Activated T-cell treated with anti-CD3 and anti-CD28 coated beads, Interleukin-2, amount 50 U/mL, for 72 hours (primary cell): Measurements from ENCODE around the gene SEMA3E. TPM values are rescaled to one million over a fixed set of nuclear protein-coding genes. Genes with fewer than 3 reads are reported as not detected.
"Not testable (repeated sequence)": the region's sequence is repeated elsewhere in the genome, so short reads cannot be mapped to it uniquely, and the experiment has no call there.

Source experiments
- ATAC-seq, 2 donors: fragments of 150-1000 bp; cut with Tn5 transposase; replicated peaks in 1 of 2; 2 replicates each; pipeline ENCODE4 v1.10.0; 2021; ENCODE audit warnings: moderate library complexity in 2 of 2, mild to moderate bottlenecking in 1 of 2
- DNase-seq, 2 donors: peaks; one replicate each; pipeline ENCODE4 v3.0.0; 2021 to 2022; ENCODE audit warnings: mixed read lengths in 1 of 2
- H3K27ac Mint-ChIP-seq: one replicate; pipeline ENCODE4 v1.8.0; 2022; ENCODE audit warnings: mild to moderate bottlenecking, moderate library complexity, mixed read lengths
- H3K27me3 Mint-ChIP-seq: one replicate; pipeline ENCODE4 v1.8.0; 2022; ENCODE audit warnings: low read depth, mixed read lengths
- H3K36me3 Mint-ChIP-seq, 2 donors: one replicate each; pipeline ENCODE4 v1.8.0; 2022; ENCODE audit warnings: mixed read lengths in 2 of 2, mild to moderate bottlenecking in 1 of 2; ENCODE audit not compliant: insufficient read depth in 2 of 2
- H3K4me1 Mint-ChIP-seq: one replicate; pipeline ENCODE4 v1.8.0; 2022; ENCODE audit warnings: low read depth, mixed read lengths
- H3K4me3 Mint-ChIP-seq, 2 donors: one replicate each; pipeline ENCODE4 v1.8.0; 2022; ENCODE audit warnings: mild to moderate bottlenecking in 2 of 2, mixed read lengths in 2 of 2, moderate library complexity in 2 of 2
- H3K9me3 Mint-ChIP-seq, 2 donors: one replicate each; pipeline ENCODE4 v1.8.0; 2022; ENCODE audit warnings: mixed read lengths in 2 of 2
- total RNA-seq, 2 donors: library from RNA; stranded (reverse); gene quantifications; one replicate each; pipeline ENCODE4 v1.2.3, GENCODE V29; 2022

Gene SEMA3E
- total RNA-seq, 2 donors from 2014 or later: not detected

DNA sequence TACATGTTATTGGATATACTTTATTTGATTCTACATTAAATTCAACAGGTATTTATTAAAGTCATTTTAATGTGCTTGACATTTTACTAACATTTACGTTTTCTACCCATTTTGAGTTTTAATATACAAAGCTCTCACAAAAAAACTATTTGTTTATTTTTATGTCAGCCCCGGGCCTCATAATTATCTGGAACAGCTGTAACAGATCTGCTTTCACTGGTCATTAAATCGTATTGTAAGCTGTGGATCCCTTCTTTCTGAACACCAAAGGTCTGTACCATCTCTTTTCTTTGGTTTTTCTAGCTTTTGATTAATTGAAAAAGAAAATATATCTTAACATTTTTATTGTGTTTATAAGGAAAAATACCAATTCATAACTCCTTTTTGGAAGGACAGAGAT lies 73.5 kb downstream of the SEMA3E start:
- H3K4me1 Mint-ChIP-seq: no peaks in the 10 kb centered on the region
- no peak for DNase-seq
- H3K4me3 Mint-ChIP-seq: no peak overlapping the region
- H3K27me3 Mint-ChIP-seq: no peaks in the 10 kb centered on the region
- no peaks in the 10 kb centered on the region for H3K36me3 Mint-ChIP-seq
- peaks cover 4% of the 10 kb centered on the region in 2 donors for H3K9me3 Mint-ChIP-seq
- no peak for ATAC-seq
- H3K27ac Mint-ChIP-seq: no peak overlapping the region

DNA sequence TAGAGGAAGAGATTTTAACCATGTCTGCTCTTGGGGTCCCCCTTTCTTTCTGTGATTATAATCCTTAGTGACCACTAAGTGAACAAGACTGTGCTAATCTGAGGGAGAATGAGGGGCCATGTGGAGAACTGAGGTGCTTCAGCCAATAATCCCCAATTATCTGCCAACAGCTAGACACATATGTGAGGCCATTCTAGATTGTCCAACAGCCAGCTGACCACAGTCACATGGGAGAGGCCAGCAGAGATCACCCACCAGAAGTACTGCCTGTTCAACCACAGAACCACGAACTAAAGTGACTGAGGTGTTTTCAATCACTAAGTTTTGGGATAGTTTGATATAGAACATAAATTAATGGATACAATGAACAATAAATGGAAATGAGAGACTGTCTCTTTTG lies 74.3 kb downstream of the SEMA3E start:
- Mint-ChIP-seq H3K27ac (no peak overlapping the region), H3K4me3 (no peak overlapping the region)

DNA sequence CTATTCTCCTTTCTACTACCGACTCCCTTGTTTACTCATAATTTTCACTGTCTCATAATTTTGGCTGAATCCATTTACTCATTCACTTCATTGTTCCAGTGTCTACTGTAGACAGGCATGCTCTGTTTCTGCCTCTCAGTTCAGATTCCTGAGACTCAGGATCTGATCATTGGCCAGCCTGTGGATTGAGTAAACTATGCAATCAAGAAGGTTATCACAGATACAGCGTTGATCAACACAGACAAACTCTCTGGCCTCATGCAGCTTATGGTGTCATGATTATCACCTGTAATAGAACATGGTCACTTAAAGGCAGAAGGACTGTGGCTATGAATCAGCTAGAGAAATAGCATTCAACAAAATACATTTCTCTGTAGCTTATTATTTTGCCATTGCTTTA lies 86.0 kb downstream of the SEMA3E start:
- Mint-ChIP-seq H3K4me1 (no peaks in the 10 kb centered on the region), H3K36me3 (no peaks in the 10 kb centered on the region), H3K9me3 (peaks cover 2 to 11% of the 10 kb centered on the region in 2 donors), H3K27ac (no peak overlapping the region), H3K27me3 (no peaks in the 10 kb centered on the region), H3K4me3 (no peak overlapping the region)
- DNase-seq: no peak
- ATAC-seq: no peak

More for the DNA sequence above, 74.3 kb downstream of the SEMA3E start:
- Mint-ChIP-seq H3K9me3 (peaks cover 2 to 4% of the 10 kb centered on the region in 2 donors), H3K4me1 (no peaks in the 10 kb centered on the region), H3K36me3 (no peaks in the 10 kb centered on the region), H3K27me3 (no peaks in the 10 kb centered on the region)
- ATAC-seq (no peak), DNase-seq (no peak)

DNA sequence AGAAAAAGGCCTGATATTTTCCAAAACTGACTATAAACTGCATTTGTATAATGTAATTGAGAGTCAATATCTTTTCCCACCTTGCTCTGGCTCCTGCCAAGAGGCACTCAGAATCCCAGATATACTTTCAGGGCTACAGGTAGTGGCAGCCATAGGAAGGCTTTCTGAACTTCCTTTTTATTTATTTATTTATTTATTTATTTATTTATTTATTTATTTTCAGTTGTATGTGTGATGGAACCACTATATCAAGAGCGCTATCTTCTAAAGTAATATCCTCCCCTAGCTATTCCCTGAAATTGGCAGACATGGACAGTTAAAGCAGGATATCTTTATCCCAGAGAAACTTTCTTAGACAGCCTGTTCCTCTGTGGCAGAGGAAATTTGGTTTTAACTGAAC lies 86.7 kb downstream of the SEMA3E start:
- peaks cover 2 to 11% of the 10 kb centered on the region in 2 donors for H3K9me3 Mint-ChIP-seq
- no peaks in the 10 kb centered on the region for H3K4me1 Mint-ChIP-seq
- H3K4me3 Mint-ChIP-seq: no peak overlapping the region
- H3K27me3 Mint-ChIP-seq: no peaks in the 10 kb centered on the region
- no peak for DNase-seq
- no peak for ATAC-seq
- H3K36me3 Mint-ChIP-seq: no peaks in the 10 kb centered on the region
- no peak overlapping the region for H3K27ac Mint-ChIP-seq

DNA sequence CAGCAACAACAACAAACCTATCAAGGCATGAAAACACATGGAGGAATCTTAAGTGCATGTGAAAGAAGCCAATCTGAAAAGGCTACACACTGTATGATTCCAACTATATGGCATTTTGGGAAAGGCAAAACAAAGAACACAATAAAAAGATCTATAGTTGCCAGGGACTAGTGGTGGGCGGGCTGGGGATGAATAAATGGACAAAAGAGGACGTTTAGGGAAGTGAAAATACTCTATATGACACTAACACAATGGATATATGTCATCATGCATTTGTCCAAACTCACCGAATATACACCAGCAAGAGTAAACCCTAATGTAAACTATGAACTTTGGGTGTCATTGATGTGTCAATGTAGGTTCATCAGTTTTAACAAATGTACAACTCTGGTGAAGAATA lies 89.1 kb downstream of the SEMA3E start:
- ATAC-seq (no peak), DNase-seq (no peak)
- peaks cover 2 to 4% of the 10 kb centered on the region in 2 donors for H3K9me3 Mint-ChIP-seq
- H3K4me1 Mint-ChIP-seq: no peaks in the 10 kb centered on the region
- H3K27ac Mint-ChIP-seq: no peak overlapping the region
- H3K36me3 Mint-ChIP-seq: no peaks in the 10 kb centered on the region
- no peak overlapping the region for H3K4me3 Mint-ChIP-seq
- H3K27me3 Mint-ChIP-seq: no peaks in the 10 kb centered on the region

DNA sequence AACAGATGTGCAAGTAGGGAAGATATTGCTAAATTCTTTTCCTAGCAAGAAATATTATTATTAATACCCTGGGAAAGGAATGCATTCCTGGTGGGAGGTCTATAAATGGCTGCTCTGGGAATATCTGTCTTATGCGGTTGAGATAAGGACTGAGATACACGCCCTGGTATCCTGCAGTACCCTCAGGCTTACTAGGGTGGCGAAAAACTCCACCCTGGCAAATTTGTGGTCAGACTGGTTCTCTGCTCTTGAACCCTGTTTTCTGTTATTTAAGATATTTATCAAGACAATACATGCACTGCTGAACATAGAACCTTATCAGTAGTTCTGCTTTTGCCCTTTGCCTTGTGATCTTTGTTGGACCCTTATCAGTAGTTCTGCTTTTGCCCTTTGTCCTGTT lies 96.4 kb downstream of the SEMA3E start:
- H3K27me3 Mint-ChIP-seq, H3K27ac Mint-ChIP-seq, H3K36me3 Mint-ChIP-seq, DNase-seq, H3K9me3 Mint-ChIP-seq, H3K4me3 Mint-ChIP-seq, H3K4me1 Mint-ChIP-seq, ATAC-seq: not testable (repeated sequence)

DNA sequence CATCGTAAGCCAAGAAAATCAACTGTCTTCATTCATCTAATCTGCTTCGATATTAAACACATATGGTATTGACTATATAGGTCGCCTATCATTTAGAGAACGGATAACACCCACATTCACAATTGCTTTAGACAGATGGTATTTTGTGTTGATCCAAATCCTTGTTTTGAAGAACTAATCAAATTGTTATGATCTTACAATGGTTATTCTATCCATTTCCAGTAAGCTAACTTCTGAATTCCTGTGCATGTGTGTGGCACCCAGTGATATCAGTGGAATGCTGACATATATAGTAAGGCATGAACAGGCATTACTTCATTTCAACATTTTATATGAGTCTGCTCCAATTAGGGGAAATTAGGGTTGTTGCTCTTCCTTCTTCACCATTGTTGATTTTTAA lies 98.8 kb downstream of the SEMA3E start:
- DNase-seq (no peak), ATAC-seq (no peak)
- Mint-ChIP-seq H3K4me1 (no peaks in the 10 kb centered on the region), H3K27ac (no peak overlapping the region), H3K27me3 (no peaks in the 10 kb centered on the region), H3K9me3 (peaks cover 8 to 9% of the 10 kb centered on the region in 2 donors), H3K36me3 (no peaks in the 10 kb centered on the region), H3K4me3 (no peak overlapping the region)

DNA sequence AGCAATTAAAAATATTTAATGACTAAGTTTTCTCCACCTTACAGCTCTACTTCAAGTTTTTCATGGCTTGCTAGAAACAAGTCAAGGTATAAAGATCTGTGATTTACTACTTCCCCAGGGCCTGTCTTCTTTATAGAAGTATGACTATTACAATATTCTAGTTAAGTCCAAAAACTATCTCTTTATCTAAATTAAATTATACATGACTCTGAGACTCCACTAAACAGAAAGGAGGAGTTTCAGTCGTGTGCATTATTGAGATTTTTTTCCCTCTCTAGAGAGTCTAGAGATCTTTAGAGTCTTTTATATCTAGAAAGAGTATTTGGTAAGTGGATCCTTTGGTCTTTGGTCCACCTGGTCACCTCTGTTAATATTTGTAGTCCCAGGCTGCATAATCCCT lies 100.7 kb downstream of the SEMA3E start:
- Mint-ChIP-seq H3K27ac (no peak overlapping the region), H3K4me3 (no peak overlapping the region), H3K36me3 (no peaks in the 10 kb centered on the region), H3K9me3 (peaks cover 7 to 8% of the 10 kb centered on the region in 2 donors), H3K4me1 (no peaks in the 10 kb centered on the region), H3K27me3 (no peaks in the 10 kb centered on the region)
- ATAC-seq (no peak), DNase-seq (no peak)

DNA sequence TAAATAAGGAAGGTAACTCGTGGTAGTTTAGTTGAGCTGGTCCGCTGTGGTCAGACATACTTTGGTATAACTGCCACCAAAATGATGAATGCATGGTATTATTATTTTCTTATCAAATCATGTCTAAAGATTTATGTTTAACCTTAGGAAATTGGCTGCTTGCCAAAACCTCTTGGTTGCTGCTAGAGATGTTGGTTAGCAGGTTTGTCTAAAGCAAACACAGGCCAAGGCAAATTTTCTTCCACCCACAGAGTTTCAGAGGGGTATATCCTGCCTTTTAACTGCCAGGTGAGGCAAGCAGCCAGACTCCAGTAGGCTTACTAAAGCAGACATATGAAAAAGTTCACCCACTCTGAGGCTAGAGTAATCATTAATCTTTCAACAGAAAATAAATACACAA lies 101.4 kb downstream of the SEMA3E start:
- H3K9me3 Mint-ChIP-seq: peaks cover 2 to 3% of the 10 kb centered on the region in 2 donors
- H3K36me3 Mint-ChIP-seq: no peaks in the 10 kb centered on the region
- no peak overlapping the region for H3K27ac Mint-ChIP-seq
- no peaks in the 10 kb centered on the region for H3K4me1 Mint-ChIP-seq
- H3K4me3 Mint-ChIP-seq: no peak overlapping the region
- no peak for ATAC-seq
- H3K27me3 Mint-ChIP-seq: no peaks in the 10 kb centered on the region
- DNase-seq: no peak

DNA sequence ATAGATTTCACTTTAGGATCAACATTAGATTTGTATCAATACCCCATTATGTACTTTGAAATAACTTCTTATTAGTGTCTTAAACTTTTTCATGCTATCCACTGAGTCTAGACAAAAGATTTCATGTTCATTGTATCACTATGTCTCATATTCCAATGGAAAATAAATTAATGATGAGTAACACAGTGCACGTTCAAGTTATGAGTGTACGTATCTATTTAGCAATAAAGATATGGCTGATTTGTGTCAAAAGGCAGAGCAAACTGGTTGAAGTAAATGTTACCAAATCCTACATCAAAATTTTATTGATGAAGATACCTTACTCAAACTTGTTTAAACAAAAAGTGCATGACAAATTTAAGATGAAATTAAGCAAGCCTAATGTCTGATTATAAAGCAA lies 102.4 kb downstream of the SEMA3E start:
- H3K9me3 Mint-ChIP-seq: peaks cover 3% of the 10 kb centered on the region in 2 donors
- no peaks in the 10 kb centered on the region for H3K4me1 Mint-ChIP-seq
- H3K27ac Mint-ChIP-seq: no peak overlapping the region
- H3K4me3 Mint-ChIP-seq: no peak overlapping the region
- H3K27me3 Mint-ChIP-seq: no peaks in the 10 kb centered on the region
- no peak for DNase-seq
- no peaks in the 10 kb centered on the region for H3K36me3 Mint-ChIP-seq
- ATAC-seq: no peak

DNA sequence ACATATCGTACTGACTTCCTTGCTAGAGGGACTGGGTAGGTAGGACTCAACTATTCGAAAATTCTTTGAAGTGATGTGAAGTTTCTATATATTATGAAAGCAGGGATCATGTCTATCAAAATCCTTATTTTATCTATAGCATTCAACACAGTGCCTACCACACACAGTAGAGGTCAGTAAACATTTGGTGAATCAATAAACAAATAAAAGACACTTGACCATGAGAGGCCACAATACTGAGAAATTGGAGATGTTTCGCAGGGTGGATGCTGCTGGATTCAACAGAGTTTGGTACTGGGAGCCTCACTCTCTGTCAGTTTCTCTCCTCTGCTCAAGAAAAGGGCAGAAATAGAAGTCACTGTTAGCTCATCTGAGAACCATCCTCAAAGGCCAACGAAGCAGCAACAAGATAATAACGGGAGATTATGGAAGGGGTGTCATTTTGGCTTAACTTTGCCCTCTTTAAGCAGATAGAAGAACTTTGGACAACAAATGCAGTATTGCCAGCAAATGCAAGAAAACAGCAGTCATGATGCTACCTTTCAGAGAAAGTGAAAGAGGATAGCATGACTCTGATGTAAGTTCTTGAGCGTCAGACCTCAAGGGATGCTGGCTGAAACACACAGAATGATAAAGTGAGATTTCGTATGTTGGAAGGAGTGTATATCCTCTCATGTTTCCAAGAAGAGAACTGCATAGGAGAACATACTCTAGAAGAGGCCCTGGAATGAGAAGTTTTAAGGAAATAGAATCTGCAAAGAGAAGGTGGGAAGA lies 107.6 kb downstream of the SEMA3E start:
- Mint-ChIP-seq H3K9me3 (peaks cover 0 to 8% of the 10 kb centered on the region in 2 donors), H3K36me3 (no peaks in the 10 kb centered on the region), H3K27ac (no peak overlapping the region), H3K4me3 (no peak overlapping the region), H3K4me1 (no peaks in the 10 kb centered on the region), H3K27me3 (no peaks in the 10 kb centered on the region)
- ATAC-seq (no peak), DNase-seq (no peak)

DNA sequence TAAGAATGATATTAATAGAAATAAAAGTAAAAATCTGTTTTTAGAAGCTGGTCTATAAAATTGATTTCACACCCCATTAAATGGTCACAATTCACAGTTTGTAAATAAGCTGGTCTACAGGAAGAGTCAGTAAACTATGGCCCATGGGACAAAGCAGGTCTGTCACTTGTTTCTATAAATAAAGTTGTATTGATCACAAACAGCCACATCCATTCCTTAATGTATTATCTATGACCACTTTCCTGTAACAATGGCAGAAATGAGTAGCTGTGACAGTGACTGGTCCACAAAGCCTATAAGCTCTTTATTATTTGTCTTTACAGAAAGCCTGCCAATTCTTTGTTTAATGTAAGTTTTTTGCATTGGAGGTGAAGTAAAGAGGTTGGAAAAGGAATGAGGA lies 114.5 kb downstream of the SEMA3E start:
- no peak for ATAC-seq
- Mint-ChIP-seq H3K4me3 (no peak overlapping the region), H3K9me3 (peaks cover 0 to 4% of the 10 kb centered on the region in 2 donors), H3K27ac (no peak overlapping the region), H3K27me3 (no peaks in the 10 kb centered on the region), H3K4me1 (no peaks in the 10 kb centered on the region), H3K36me3 (no peaks in the 10 kb centered on the region)
- DNase-seq: no peak

DNA sequence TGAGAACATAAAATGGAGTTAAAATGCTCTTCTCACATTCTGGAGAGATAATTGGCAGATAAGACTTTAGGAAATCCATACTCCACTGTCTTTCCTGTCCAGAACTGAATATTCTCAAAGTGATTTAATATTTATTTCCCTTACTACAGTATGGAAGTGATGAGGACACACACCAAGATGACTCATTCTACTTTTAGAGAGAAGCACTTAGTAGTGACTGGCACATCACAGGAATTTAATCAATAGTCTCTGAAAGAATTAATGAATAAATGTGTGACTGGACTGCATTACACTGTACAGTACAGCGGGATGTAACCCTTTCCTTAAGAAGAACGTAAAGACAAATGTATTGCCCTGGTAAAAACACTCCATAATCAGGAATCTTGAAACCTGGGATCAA lies 116.7 kb downstream of the SEMA3E start:
- DNase-seq: no peak
- Mint-ChIP-seq H3K36me3 (no peaks in the 10 kb centered on the region), H3K9me3 (no peaks in the 10 kb centered on the region), H3K27ac (no peak overlapping the region), H3K27me3 (no peaks in the 10 kb centered on the region), H3K4me1 (no peaks in the 10 kb centered on the region), H3K4me3 (no peak overlapping the region)
- ATAC-seq: no peak

DNA sequence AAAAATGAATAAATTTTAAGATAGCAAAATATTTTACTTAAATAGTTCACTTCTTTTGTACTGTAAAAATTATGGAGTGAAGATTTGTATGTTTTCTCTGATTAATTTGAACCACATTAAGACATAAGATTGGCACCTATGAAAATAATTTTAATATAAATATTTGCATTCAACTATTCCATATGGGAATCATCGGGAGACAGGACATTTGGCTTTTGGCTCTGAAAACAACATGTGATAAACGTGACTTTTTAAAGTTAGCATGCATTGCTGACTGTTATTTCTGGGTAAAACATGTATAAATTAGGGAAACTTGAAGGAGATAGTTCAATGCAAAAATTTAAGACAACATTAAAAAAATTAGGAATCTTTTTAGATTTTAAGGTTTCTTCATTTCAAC lies 117.2 kb downstream of the SEMA3E start:
- DNase-seq: no peak
- H3K4me3 Mint-ChIP-seq: no peak overlapping the region
- no peaks in the 10 kb centered on the region for H3K4me1 Mint-ChIP-seq
- H3K27ac Mint-ChIP-seq: no peak overlapping the region
- no peak for ATAC-seq
- H3K27me3 Mint-ChIP-seq: no peaks in the 10 kb centered on the region
- no peaks in the 10 kb centered on the region for H3K9me3 Mint-ChIP-seq
- no peaks in the 10 kb centered on the region for H3K36me3 Mint-ChIP-seq
